H9 (cell line): ENCODE measurements around the gene OSBP2. TPM values are rescaled to one million over a fixed set of nuclear protein-coding genes. Genes with fewer than 3 reads are reported as not detected.
A peak's percentile ranks its signal among the peaks of the same experiment; 100 is the strongest.

Source experiments
- DNase-seq: peaks from one replicate; pipeline ENCODE4 v3.0.0-alpha.2; 2017
- H2AFZ ChIP-seq: one replicate; pipeline ENCODE4 v1.6.1; 2013; ENCODE audit warnings: mild to moderate bottlenecking, low read length, control low read depth, moderate library complexity
- H2AK5ac ChIP-seq: 2 replicates; pipeline ENCODE4 v1.6.1; 2013; ENCODE audit warnings: low read length, control low read depth, mixed read lengths; ENCODE audit not compliant: insufficient read length
- H2BK120ac ChIP-seq: one replicate; pipeline ENCODE4 v1.6.1; 2013; ENCODE audit warnings: low read depth, mild to moderate bottlenecking, low read length, control low read depth, inconsistent platforms; ENCODE audit not compliant: poor library complexity, severe bottlenecking
- H2BK12ac ChIP-seq: 2 replicates; pipeline ENCODE4 v1.6.1; 2013; ENCODE audit warnings: low read length, control low read depth, mixed read lengths, low read depth; ENCODE audit not compliant: insufficient read length
- H2BK15ac ChIP-seq: 2 replicates; pipeline ENCODE4 v1.6.1; 2013; ENCODE audit warnings: low read depth, low read length, control low read depth
- H2BK20ac ChIP-seq: one replicate; pipeline ENCODE4 v1.6.1; 2013; ENCODE audit warnings: low read depth, mild to moderate bottlenecking, low read length, control low read depth, inconsistent platforms; ENCODE audit not compliant: poor library complexity, severe bottlenecking
- H2BK5ac ChIP-seq: 2 replicates; pipeline ENCODE4 v1.6.1; 2013; ENCODE audit warnings: low read length, control low read depth, mixed read lengths; ENCODE audit not compliant: insufficient read length
- H3K14ac ChIP-seq: 2 replicates; pipeline ENCODE4 v1.6.1; 2013; ENCODE audit warnings: low read length, control low read depth; ENCODE audit not compliant: insufficient read depth
- H3K18ac ChIP-seq: 2 replicates; pipeline ENCODE4 v1.6.1; 2013; ENCODE audit warnings: low read depth, mild to moderate bottlenecking, mixed read lengths, low read length, control low read depth; ENCODE audit not compliant: insufficient read length
- H3K23ac ChIP-seq: 2 replicates; pipeline ENCODE4 v1.6.1; 2013; ENCODE audit warnings: low read length, control low read depth, mixed read lengths, low read depth; ENCODE audit not compliant: insufficient read length
- H3K23me2 ChIP-seq: 2 replicates; pipeline ENCODE4 v1.6.1; 2013; ENCODE audit warnings: low read depth, mild to moderate bottlenecking, mixed read lengths, low read length, control low read depth; ENCODE audit not compliant: insufficient read length, poor library complexity, severe bottlenecking
- H3K27ac ChIP-seq: 2 replicates; pipeline ENCODE4 v1.5.1; 2013; ENCODE audit warnings: low read length, control low read depth, mixed read lengths, low read depth; ENCODE audit not compliant: insufficient read length
- H3K27me3 ChIP-seq: 2 replicates; pipeline ENCODE4 v1.6.1; 2013; ENCODE audit warnings: low read length, control low read depth, inconsistent platforms; ENCODE audit not compliant: insufficient read depth
- H3K4ac ChIP-seq: 2 replicates; pipeline ENCODE4 v1.6.1; 2013; ENCODE audit warnings: low read depth, mild to moderate bottlenecking, control low read depth, inconsistent platforms, low read length, moderate library complexity
- H3K4me1 ChIP-seq: 2 replicates; pipeline ENCODE4 v1.6.1; 2013; ENCODE audit warnings: low read length, control low read depth, inconsistent platforms; ENCODE audit not compliant: insufficient read depth
- H3K4me2 ChIP-seq: 2 replicates; pipeline ENCODE4 v1.6.1; 2013; ENCODE audit warnings: low read length, control low read depth, mixed read lengths; ENCODE audit not compliant: insufficient read length, insufficient read depth
- H3K56ac ChIP-seq: 2 replicates; pipeline ENCODE4 v1.6.1; 2013; ENCODE audit warnings: low read depth, mild to moderate bottlenecking, mixed read lengths, low read length, control low read depth; ENCODE audit not compliant: insufficient read length
- H3K79me1 ChIP-seq: 2 replicates; pipeline ENCODE4 v1.6.1; 2013; ENCODE audit warnings: low read depth, mild to moderate bottlenecking, moderate library complexity, low read length, control low read depth, inconsistent platforms; ENCODE audit not compliant: insufficient read depth, poor library complexity, severe bottlenecking
- H3K79me2 ChIP-seq: 2 replicates; pipeline ENCODE4 v1.6.1; 2013; ENCODE audit warnings: low read length, control low read depth, inconsistent platforms; ENCODE audit not compliant: insufficient read depth
- H3K9ac ChIP-seq: 2 replicates; pipeline ENCODE4 v1.6.1; 2013; ENCODE audit warnings: low read length, control low read depth, mixed read lengths; ENCODE audit not compliant: insufficient read length; ENCODE audit errors: extremely low read depth
- H3K9me3 ChIP-seq: one replicate; pipeline ENCODE4 v1.6.1; 2013; ENCODE audit warnings: low read depth, low read length, inconsistent platforms; ENCODE audit not compliant: control insufficient read depth
- H3T11ph ChIP-seq: one replicate; pipeline ENCODE4 v1.6.1; 2013; ENCODE audit warnings: mild to moderate bottlenecking, low read length, control low read depth, inconsistent platforms
- H4K20me1 ChIP-seq: one replicate; pipeline ENCODE4 v1.6.1; 2013; ENCODE audit not compliant: control insufficient read depth, insufficient read length, insufficient read depth
- H4K5ac ChIP-seq: 2 replicates; pipeline ENCODE4 v1.6.1; 2013; ENCODE audit warnings: low read depth, mild to moderate bottlenecking, mixed read lengths, low read length, control low read depth; ENCODE audit not compliant: insufficient read length
- H4K8ac ChIP-seq: replicated peaks from 2 replicates; pipeline ENCODE4 v1.6.1; 2013; ENCODE audit warnings: low read length, control low read depth, mixed read lengths, low read depth; ENCODE audit not compliant: insufficient read length
- H4K91ac ChIP-seq: 2 replicates; pipeline ENCODE4 v1.6.1; 2013; ENCODE audit warnings: low read depth, mild to moderate bottlenecking, moderate library complexity, mixed read lengths, low read length, control low read depth; ENCODE audit not compliant: insufficient read length
- H3K27ac Mint-ChIP-seq, 3 experiments: 2 replicates in 2 of 3; 3 replicates in 1 of 3; pipeline ENCODE4 v1.8.0; 2020 to 2021; ENCODE audit warnings: mixed read lengths in 3 of 3, mild to moderate bottlenecking in 1 of 3, moderate library complexity in 1 of 3
- H3K27me3 Mint-ChIP-seq: 2 replicates; pipeline ENCODE4 v1.8.0; 2021; ENCODE audit warnings: low read depth, mild to moderate bottlenecking, moderate library complexity, mixed read lengths
- H3K36me3 Mint-ChIP-seq, 3 experiments: 2 replicates in 2 of 3; 3 replicates in 1 of 3; pipeline ENCODE4 v1.8.0; 2020 to 2021; ENCODE audit warnings: low read depth in 3 of 3, mixed read lengths in 3 of 3; ENCODE audit not compliant: insufficient read depth in 1 of 3
- H3K4me1 Mint-ChIP-seq, 2 experiments: 2 replicates each; pipeline ENCODE4 v1.8.0; 2020; ENCODE audit warnings: mixed read lengths in 2 of 2
- H3K4me3 Mint-ChIP-seq, 2 experiments: 2 replicates in 1 of 2; 3 replicates in 1 of 2; pipeline ENCODE4 v1.8.0; 2020 to 2021; ENCODE audit warnings: mild to moderate bottlenecking in 2 of 2, mixed read lengths in 2 of 2, moderate library complexity in 1 of 2
- H3K9me3 Mint-ChIP-seq, 2 experiments: 2 replicates in 1 of 2; 3 replicates in 1 of 2; pipeline ENCODE4 v1.8.0; 2020; ENCODE audit warnings: mild to moderate bottlenecking in 2 of 2, mixed read lengths in 2 of 2, moderate library complexity in 1 of 2
- WGBS: extraction: QIAGEN DNeasy Blood & Tissue Kit; methylation state at CpG from one replicate; pipeline ENCODE4 v1.1.7; 2013; ENCODE audit warnings: missing lambda C conversion rate, low lambda C conversion rate, mixed read lengths; ENCODE audit not compliant: insufficient read length; ENCODE audit errors: extremely low coverage; 5-methylcytosine and 5-hydroxymethylcytosine counted together
- total RNA-seq: library from RNA; stranded (reverse); gene quantifications from 2 replicates; pipeline ENCODE4 v1.2.1, GENCODE V29; 2021
- TF ChIP-seq, protein P1 (sequence below): fragments of 200-600 bp; sonication (generic); conservative IDR thresholded peaks from 3 replicates; pipeline ENCODE4 v1.8.0; 2021; ENCODE audit warnings: antibody characterized with exemption, mild to moderate bottlenecking

The OSBP2 gene
- total RNA-seq, 1 experiment from 2014 or later, result 3.4 TPM

GRCh38 chr22:30876915-30877553 is 182.4 kb downstream of the OSBP2 start:
- Mint-ChIP-seq H3K27me3 (no peaks in the 10 kb centered on the region; the same call in 1 of the 2 replicates), H3K36me3 (no peaks in the 10 kb centered on the region; a peak in 1 of 7 replicates), H3K4me3 (no peak overlapping the region), H3K4me1 (peaks cover 12 to 20% of the 10 kb centered on the region in 2 experiments), H3K27ac (peak overlapping the region in 2 of 3 experiments; percentile 68 to 86; a peak in 3 of 7 replicates), H3K9me3 (no peaks in the 10 kb centered on the region)
- no peak overlapping the region for H2BK5ac ChIP-seq
- H3K79me2 ChIP-seq, result no peaks in the 10 kb centered on the region
- no peak overlapping the region for H2AFZ ChIP-seq
- H4K8ac ChIP-seq, result no peak overlapping the region
- H2BK15ac ChIP-seq, result no peak overlapping the region
- H3K18ac ChIP-seq, result no peak overlapping the region
- no peak overlapping the region for H3K27ac ChIP-seq
- H3K27me3 ChIP-seq, result no peaks in the 10 kb centered on the region
- H3K9ac ChIP-seq, result no peak overlapping the region
- no peak overlapping the region for H2BK12ac ChIP-seq
- H4K20me1 ChIP-seq, result no peaks in the 10 kb centered on the region
- no peaks in the 10 kb centered on the region for H3K4me1 ChIP-seq
- no peak overlapping the region for H3K4me2 ChIP-seq
- no peak overlapping the region for H3T11ph ChIP-seq
- H2AK5ac ChIP-seq, result no peak overlapping the region
- no peaks in the 10 kb centered on the region for H3K79me1 ChIP-seq
- TF ChIP-seq, protein P1, sequence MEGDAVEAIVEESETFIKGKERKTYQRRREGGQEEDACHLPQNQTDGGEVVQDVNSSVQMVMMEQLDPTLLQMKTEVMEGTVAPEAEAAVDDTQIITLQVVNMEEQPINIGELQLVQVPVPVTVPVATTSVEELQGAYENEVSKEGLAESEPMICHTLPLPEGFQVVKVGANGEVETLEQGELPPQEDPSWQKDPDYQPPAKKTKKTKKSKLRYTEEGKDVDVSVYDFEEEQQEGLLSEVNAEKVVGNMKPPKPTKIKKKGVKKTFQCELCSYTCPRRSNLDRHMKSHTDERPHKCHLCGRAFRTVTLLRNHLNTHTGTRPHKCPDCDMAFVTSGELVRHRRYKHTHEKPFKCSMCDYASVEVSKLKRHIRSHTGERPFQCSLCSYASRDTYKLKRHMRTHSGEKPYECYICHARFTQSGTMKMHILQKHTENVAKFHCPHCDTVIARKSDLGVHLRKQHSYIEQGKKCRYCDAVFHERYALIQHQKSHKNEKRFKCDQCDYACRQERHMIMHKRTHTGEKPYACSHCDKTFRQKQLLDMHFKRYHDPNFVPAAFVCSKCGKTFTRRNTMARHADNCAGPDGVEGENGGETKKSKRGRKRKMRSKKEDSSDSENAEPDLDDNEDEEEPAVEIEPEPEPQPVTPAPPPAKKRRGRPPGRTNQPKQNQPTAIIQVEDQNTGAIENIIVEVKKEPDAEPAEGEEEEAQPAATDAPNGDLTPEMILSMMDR, result no peak
- no peaks in the 10 kb centered on the region for H3K9me3 ChIP-seq
- H4K5ac ChIP-seq, result no peak overlapping the region
- no peak overlapping the region for H3K14ac ChIP-seq
- H2BK20ac ChIP-seq, result no peak overlapping the region
- H3K23me2 ChIP-seq, result no peaks in the 10 kb centered on the region
- H3K56ac ChIP-seq, result no peak overlapping the region
- H2BK120ac ChIP-seq, result no peak overlapping the region
- no peak overlapping the region for H4K91ac ChIP-seq
- no peak overlapping the region for H3K23ac ChIP-seq
- DNase-seq, result no peak
- WGBS, result no CpG with 5 or more reads among the region's 9 CpGs
- no peak overlapping the region for H3K4ac ChIP-seq
